Measurements from ENCODE around the gene CTIF.
A peak's percentile ranks its signal among the peaks of the same experiment; 100 is the strongest.

Gene CTIF

GRCh38 chr18:48829443-48830149 lies 290.8 kb downstream of the CTIF start:
- H3K18ac ChIP-seq (ENCODE audit: low read depth in 1 of 2, low read length in 2 of 2), result peak overlapping the region; percentile 67 to 86
- peak overlapping the region; percentile 77 for H2BK5ac ChIP-seq (ENCODE audit: low read depth, low read length, poor library complexity, severe bottlenecking)
- peak overlapping the region; percentile 2 to 71 for H3K4ac ChIP-seq (ENCODE audit: low read depth in 1 of 2, low read length in 2 of 2)
- peaks cover 57% of the 10 kb centered on the region for H3K4me1 ChIP-seq (ENCODE audit: control insufficient read depth, insufficient read depth, low read depth, low read length)
- peak overlapping the region; percentile 100 for H2BK15ac ChIP-seq (ENCODE audit: low read depth, poor library complexity, severe bottlenecking)
- H3K9ac ChIP-seq (ENCODE audit: low read length), result peak overlapping the region; percentile 87
- peak overlapping the region; percentile 59 to 85 for H2BK12ac ChIP-seq (ENCODE audit: low read length in 2 of 2)
- H3K27me3 ChIP-seq (ENCODE audit: control insufficient read depth in 1 of 2, insufficient read depth in 1 of 2, low read length in 2 of 2), result no peaks in the 10 kb centered on the region
- no peak overlapping the region for H3K4me3 ChIP-seq (ENCODE audit: insufficient read depth in 1 of 2, low read depth in 1 of 2, low read length in 2 of 2)
- no peak for DNase-seq
- peak overlapping the region; percentile 46 for H3K27ac ChIP-seq (ENCODE audit: low read length, poor library complexity, severe bottlenecking)
- H2BK120ac ChIP-seq (ENCODE audit: low read depth, low read length), result peak overlapping the region; percentile 92
- H4K8ac ChIP-seq (ENCODE audit: low read length), result peak overlapping the region; percentile 67
- H2AFZ ChIP-seq (ENCODE audit: low read depth, low read length), result no peak overlapping the region
- H3K14ac ChIP-seq (ENCODE audit: low read length in 2 of 2), result peak overlapping the region in 1 of 2 experiments; percentile 78
- 69% methylated on average over 13 of the region's 13 CpGs for WGBS
- H3K23ac ChIP-seq (ENCODE audit: low read length in 2 of 2), result peak overlapping the region in 1 of 2 experiments; percentile 2
- H3K79me1 ChIP-seq (replicated peaks; ENCODE audit: low read length, poor library complexity, severe bottlenecking), result peaks cover 30% of the 10 kb centered on the region
- peaks cover 6 to 19% of the 10 kb centered on the region in 2 experiments for H3K36me3 ChIP-seq (ENCODE audit: control insufficient read depth in 1 of 2, insufficient read depth in 2 of 2, low read depth in 1 of 2, low read length in 2 of 2)
- no peaks in the 10 kb centered on the region for H3K9me3 ChIP-seq (ENCODE audit: control insufficient read depth, low read length)
- peak overlapping the region; percentile 98 for H2AK5ac ChIP-seq (ENCODE audit: low read length, severe bottlenecking)
- H4K91ac ChIP-seq (ENCODE audit: low read length), result peak overlapping the region; percentile 82
- no peak overlapping the region for H3K4me2 ChIP-seq (ENCODE audit: low read length, poor library complexity, severe bottlenecking)

GRCh38 chr18:48831113-48831759 lies 292.4 kb downstream of the CTIF start:
- no peak overlapping the region for H2AFZ ChIP-seq (ENCODE audit: low read depth, low read length)
- no peaks in the 10 kb centered on the region for H3K9me3 ChIP-seq (ENCODE audit: control insufficient read depth, low read length)
- no peak overlapping the region for H3K23ac ChIP-seq (ENCODE audit: low read length in 2 of 2)
- peak overlapping the region; percentile 70 for H4K91ac ChIP-seq (ENCODE audit: low read length)
- H3K4me3 ChIP-seq (ENCODE audit: insufficient read depth in 1 of 2, low read depth in 1 of 2, low read length in 2 of 2), result no peak overlapping the region
- no peak overlapping the region for H3K9ac ChIP-seq (ENCODE audit: low read length)
- no peak overlapping the region for H3K27ac ChIP-seq (ENCODE audit: low read length, poor library complexity, severe bottlenecking)
- H2BK12ac ChIP-seq (ENCODE audit: low read length in 2 of 2), result peak overlapping the region in 1 of 2 experiments; percentile 79
- H2BK15ac ChIP-seq (ENCODE audit: low read depth, poor library complexity, severe bottlenecking), result peak overlapping the region; percentile 12
- peak overlapping the region; percentile 62 to 63 for H3K18ac ChIP-seq (ENCODE audit: low read depth in 1 of 2, low read length in 2 of 2)
- no peak overlapping the region for H3K14ac ChIP-seq (ENCODE audit: low read length in 2 of 2)
- H2AK5ac ChIP-seq (ENCODE audit: low read length, severe bottlenecking), result peak overlapping the region; percentile 82
- no peak overlapping the region for H2BK5ac ChIP-seq (ENCODE audit: low read depth, low read length, poor library complexity, severe bottlenecking)
- H3K4ac ChIP-seq (ENCODE audit: low read depth in 1 of 2, low read length in 2 of 2), result peak overlapping the region in 1 of 2 experiments; percentile 19
- DNase-seq, result no peak
- no peaks in the 10 kb centered on the region for H3K27me3 ChIP-seq (ENCODE audit: control insufficient read depth in 1 of 2, insufficient read depth in 1 of 2, low read length in 2 of 2)
- no peak overlapping the region for H3K4me2 ChIP-seq (ENCODE audit: low read length, poor library complexity, severe bottlenecking)
- peak overlapping the region; percentile 39 for H4K8ac ChIP-seq (ENCODE audit: low read length)
- H2BK120ac ChIP-seq (ENCODE audit: low read depth, low read length), result no peak overlapping the region
- H3K4me1 ChIP-seq (ENCODE audit: control insufficient read depth, insufficient read depth, low read depth, low read length), result peaks cover 67% of the 10 kb centered on the region
- H3K79me1 ChIP-seq (replicated peaks; ENCODE audit: low read length, poor library complexity, severe bottlenecking), result peaks cover 26% of the 10 kb centered on the region
- WGBS, result 94% methylated on average over 5 of the region's 9 CpGs
- peaks cover 6 to 16% of the 10 kb centered on the region in 2 experiments for H3K36me3 ChIP-seq (ENCODE audit: control insufficient read depth in 1 of 2, insufficient read depth in 2 of 2, low read depth in 1 of 2, low read length in 2 of 2)

- H3K4me2 ChIP-seq (ENCODE audit: low read length, poor library complexity, severe bottlenecking), result no peak overlapping the region
- 87% methylated on average over 6 of the region's 6 CpGs for WGBS
- no peak overlapping the region for H4K8ac ChIP-seq (ENCODE audit: low read length)
- peak overlapping the region in 1 of 2 experiments; percentile 46 for H2BK12ac ChIP-seq (ENCODE audit: low read length in 2 of 2)
- no peak overlapping the region for H2BK120ac ChIP-seq (ENCODE audit: low read depth, low read length)
- peaks cover 69% of the 10 kb centered on the region for H3K4me1 ChIP-seq (ENCODE audit: control insufficient read depth, insufficient read depth, low read depth, low read length)
- DNase-seq, result no peak
- H2BK5ac ChIP-seq (ENCODE audit: low read depth, low read length, poor library complexity, severe bottlenecking), result no peak overlapping the region
- no peak overlapping the region for H3K9ac ChIP-seq (ENCODE audit: low read length)
- H3K4ac ChIP-seq (ENCODE audit: low read depth in 1 of 2, low read length in 2 of 2), result no peak overlapping the region
- H3K27me3 ChIP-seq (ENCODE audit: control insufficient read depth in 1 of 2, insufficient read depth in 1 of 2, low read length in 2 of 2), result no peaks in the 10 kb centered on the region
- peaks cover 6 to 18% of the 10 kb centered on the region in 2 experiments for H3K36me3 ChIP-seq (ENCODE audit: control insufficient read depth in 1 of 2, insufficient read depth in 2 of 2, low read depth in 1 of 2, low read length in 2 of 2)
- peak overlapping the region; percentile 92 for H2AK5ac ChIP-seq (ENCODE audit: low read length, severe bottlenecking)
- no peak overlapping the region for H2BK15ac ChIP-seq (ENCODE audit: low read depth, poor library complexity, severe bottlenecking)
- H2AFZ ChIP-seq (ENCODE audit: low read depth, low read length), result no peak overlapping the region
- H3K4me3 ChIP-seq (ENCODE audit: insufficient read depth in 1 of 2, low read depth in 1 of 2, low read length in 2 of 2), result no peak overlapping the region
- H3K27ac ChIP-seq (ENCODE audit: low read length, poor library complexity, severe bottlenecking), result peak overlapping the region; percentile 93
- no peak overlapping the region for H4K91ac ChIP-seq (ENCODE audit: low read length)
- peak overlapping the region in 1 of 2 experiments; percentile 29 for H3K18ac ChIP-seq (ENCODE audit: low read depth in 1 of 2, low read length in 2 of 2)
- no peak overlapping the region for H3K23ac ChIP-seq (ENCODE audit: low read length in 2 of 2)
- no peaks in the 10 kb centered on the region for H3K9me3 ChIP-seq (ENCODE audit: control insufficient read depth, low read length)
- peaks cover 30% of the 10 kb centered on the region for H3K79me1 ChIP-seq (replicated peaks; ENCODE audit: low read length, poor library complexity, severe bottlenecking)
- H3K14ac ChIP-seq (ENCODE audit: low read length in 2 of 2), result no peak overlapping the region
Measured at GRCh38 chr18:48831802-48832201, 293.0 kb downstream of the CTIF start.

All from mesenchymal stem cell (in vitro differentiated cells and primary cell).